K562 (cell line): Measurements from ENCODE around the gene PREB. TPM values are rescaled to one million over a fixed set of nuclear protein-coding genes. Genes with fewer than 3 reads are reported as not detected.

Experiments used
- CTCF ChIP-seq, 3 experiments: IDR thresholded peaks in 2 of 3; conservative IDR thresholded peaks in 1 of 3; 2 replicates each; pipeline ENCODE4 v1.5.1; 2011 to 2012; ENCODE audit warnings: low read length in 3 of 3, mild to moderate bottlenecking in 3 of 3, control low read depth in 2 of 3, improper control_type of control experiment in 1 of 3, inconsistent platforms in 1 of 3, low read depth in 1 of 3, mixed read lengths in 1 of 3, moderate library complexity in 1 of 3; ENCODE audit not compliant: insufficient read depth in 2 of 3
- GABPA ChIP-seq: fragments of 200-800 bp; sonication (Bioruptor generic); conservative IDR thresholded peaks from 2 replicates; pipeline ENCODE4 v1.6.1; 2016; ENCODE audit warnings: low read depth, missing genetic modification characterization, missing compliant biosample characterization
- GABPB1 ChIP-seq: sonication (generic); formaldehyde crosslinking; IDR thresholded peaks from 2 replicates; pipeline ENCODE4 v1.8.0; 2022; ENCODE audit warnings: mild to moderate bottlenecking, missing genetic modification reagents
- KLF6 ChIP-seq: fragments of 250-450 bp; sonication (Bioruptor Pico); IDR thresholded peaks from 2 replicates; pipeline ENCODE4 v1.4.0; 2020; ENCODE audit warnings: mild to moderate bottlenecking, moderate library complexity, borderline replicate concordance
- NR2C2 ChIP-seq, 2 experiments: fragments of 200-800 bp in 1 of 2; sonication (Bioruptor generic) in 1 of 2; sonication (generic) in 1 of 2; formaldehyde crosslinking in 1 of 2; IDR thresholded peaks; 2 replicates each; pipeline versions ENCODE4 v1.6.1 to v1.8.0; 2016 to 2022; ENCODE audit warnings: mild to moderate bottlenecking in 1 of 2, missing compliant biosample characterization in 1 of 2, missing genetic modification characterization in 1 of 2, missing genetic modification reagents in 1 of 2
- TRIM24 ChIP-seq, 2 experiments: fragments of 450-650 bp; IDR thresholded peaks; 2 replicates each; pipeline ENCODE4 v1.6.1; 2016
- ZFX ChIP-seq: sonication (generic); formaldehyde crosslinking; IDR thresholded peaks from 2 replicates; pipeline ENCODE4 v1.8.0; 2022; ENCODE audit warnings: mild to moderate bottlenecking, missing genetic modification reagents, moderate library complexity
- ZNF347 ChIP-seq: fragments of 450-650 bp; formaldehyde crosslinking; IDR thresholded peaks from 2 replicates; pipeline ENCODE4 v1.4.0; 2020; ENCODE audit warnings: low read depth, mild to moderate bottlenecking, moderate library complexity
- polyA plus RNA-seq, 8 experiments: library from polyadenylated mRNA; depleted of rRNA in 4 of 8; stranded (reverse) in 5 of 8; unstranded in 3 of 8; fragments of >200 nt; fragmentation: Nextera tagmentation in 2 of 8; fragmentation: Illumina TruSeq in 1 of 8; extraction: Ambion mirVana in 2 of 8; extraction: Trizol in 1 of 8; gene quantifications; 2 replicates each; pipeline versions ENCODE4 v1.2.1 to v1.2.3, GENCODE V29; 2011 to 2014; ENCODE audit warnings: inconsistent platforms in 1 of 8, missing spikeins in 1 of 8
- total RNA-seq, 7 experiments: library from RNA; depleted of rRNA in 6 of 7; stranded (reverse); fragments of >200 nt in 6 of 7; fragmentation: Illumina TruSeq in 2 of 7; extraction: Trizol in 2 of 7; gene quantifications; 2 replicates each; pipeline versions ENCODE4 v1.2.1 to v1.2.3, GENCODE V29; 2011 to 2021; ENCODE audit warnings: low replicate concordance in 1 of 7
- TF ChIP-seq, protein P1 (sequence below): fragments of 250-450 bp; sonication (Bioruptor Pico); IDR thresholded peaks from 2 replicates; pipeline ENCODE4 v1.4.0; 2020
- TF ChIP-seq, protein P2 (sequence below): sonication (generic); formaldehyde crosslinking; IDR thresholded peaks from 2 replicates; pipeline ENCODE4 v1.8.1; 2023; ENCODE audit warnings: mild to moderate bottlenecking, missing genetic modification reagents

The PREB gene
- total and polyA plus RNA-seq, 9 of the 15 experiments (the other 6 are each of a cell fraction or from before 2014, with no cell fraction given), result 35.1 to 84.2 (median 67.2) TPM

DNA sequence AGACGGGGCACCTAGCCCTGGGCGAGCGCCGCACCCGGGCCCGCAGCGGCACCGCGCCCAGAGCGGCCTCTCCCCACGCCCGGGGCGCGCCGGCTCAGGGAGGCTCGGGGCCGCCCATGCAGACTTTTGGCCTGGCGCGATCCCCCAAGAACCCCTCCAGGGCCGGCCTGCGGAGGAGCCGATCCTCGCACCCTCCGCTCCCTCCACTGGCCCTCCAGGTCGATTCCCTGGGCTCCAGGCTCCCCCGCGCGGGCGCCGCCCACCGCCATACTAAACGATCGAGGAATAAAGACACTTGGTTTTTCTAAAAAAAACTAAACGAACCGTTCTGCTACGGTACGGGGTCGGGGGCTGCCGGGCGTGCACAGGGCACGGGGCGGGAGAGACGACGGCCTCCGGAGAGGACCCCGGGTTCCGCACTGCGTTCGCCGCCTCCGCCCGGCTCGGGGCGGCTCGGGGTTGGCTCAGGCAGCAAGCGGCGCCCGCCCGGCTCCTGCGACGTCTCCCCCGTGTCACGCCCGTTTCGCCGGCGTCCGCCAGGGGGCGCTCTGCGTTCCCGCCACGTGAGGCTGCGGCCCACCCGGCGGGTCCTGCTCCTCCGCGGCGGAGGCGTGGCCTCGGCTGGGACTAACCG, 48.2 kb downstream of the PREB start (continued):
- TF ChIP-seq, protein P1, sequence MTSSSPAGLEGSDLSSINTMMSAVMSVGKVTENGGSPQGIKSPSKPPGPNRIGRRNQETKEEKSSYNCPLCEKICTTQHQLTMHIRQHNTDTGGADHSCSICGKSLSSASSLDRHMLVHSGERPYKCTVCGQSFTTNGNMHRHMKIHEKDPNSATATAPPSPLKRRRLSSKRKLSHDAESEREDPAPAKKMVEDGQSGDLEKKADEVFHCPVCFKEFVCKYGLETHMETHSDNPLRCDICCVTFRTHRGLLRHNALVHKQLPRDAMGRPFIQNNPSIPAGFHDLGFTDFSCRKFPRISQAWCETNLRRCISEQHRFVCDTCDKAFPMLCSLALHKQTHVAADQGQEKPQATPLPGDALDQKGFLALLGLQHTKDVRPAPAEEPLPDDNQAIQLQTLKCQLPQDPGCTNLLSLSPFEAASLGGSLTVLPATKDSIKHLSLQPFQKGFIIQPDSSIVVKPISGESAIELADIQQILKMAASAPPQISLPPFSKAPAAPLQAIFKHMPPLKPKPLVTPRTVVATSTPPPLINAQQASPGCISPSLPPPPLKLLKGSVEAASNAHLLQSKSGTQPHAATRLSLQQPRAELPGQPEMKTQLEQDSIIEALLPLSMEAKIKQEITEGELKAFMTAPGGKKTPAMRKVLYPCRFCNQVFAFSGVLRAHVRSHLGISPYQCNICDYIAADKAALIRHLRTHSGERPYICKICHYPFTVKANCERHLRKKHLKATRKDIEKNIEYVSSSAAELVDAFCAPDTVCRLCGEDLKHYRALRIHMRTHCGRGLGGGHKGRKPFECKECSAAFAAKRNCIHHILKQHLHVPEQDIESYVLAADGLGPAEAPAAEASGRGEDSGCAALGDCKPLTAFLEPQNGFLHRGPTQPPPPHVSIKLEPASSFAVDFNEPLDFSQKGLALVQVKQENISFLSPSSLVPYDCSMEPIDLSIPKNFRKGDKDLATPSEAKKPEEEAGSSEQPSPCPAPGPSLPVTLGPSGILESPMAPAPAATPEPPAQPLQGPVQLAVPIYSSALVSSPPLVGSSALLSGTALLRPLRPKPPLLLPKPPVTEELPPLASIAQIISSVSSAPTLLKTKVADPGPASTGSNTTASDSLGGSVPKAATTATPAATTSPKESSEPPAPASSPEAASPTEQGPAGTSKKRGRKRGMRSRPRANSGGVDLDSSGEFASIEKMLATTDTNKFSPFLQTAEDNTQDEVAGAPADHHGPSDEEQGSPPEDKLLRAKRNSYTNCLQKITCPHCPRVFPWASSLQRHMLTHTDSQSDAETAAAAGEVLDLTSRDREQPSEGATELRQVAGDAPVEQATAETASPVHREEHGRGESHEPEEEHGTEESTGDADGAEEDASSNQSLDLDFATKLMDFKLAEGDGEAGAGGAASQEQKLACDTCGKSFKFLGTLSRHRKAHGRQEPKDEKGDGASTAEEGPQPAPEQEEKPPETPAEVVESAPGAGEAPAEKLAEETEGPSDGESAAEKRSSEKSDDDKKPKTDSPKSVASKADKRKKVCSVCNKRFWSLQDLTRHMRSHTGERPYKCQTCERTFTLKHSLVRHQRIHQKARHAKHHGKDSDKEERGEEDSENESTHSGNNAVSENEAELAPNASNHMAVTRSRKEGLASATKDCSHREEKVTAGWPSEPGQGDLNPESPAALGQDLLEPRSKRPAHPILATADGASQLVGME, result 0 out of 2 replicates have a peak, but pooled peaks have one; percentile 11
- TF ChIP-seq CTCF (IDR thresholded peaks at IDR 0.05 in 2 of 3, conservative IDR thresholded peaks at IDR 0.05 in 1 of 3; ENCODE audit: insufficient read depth in 2 of 3, low read depth in 1 of 3, low read length in 3 of 3), result peak; percentile 62 to 89 (median 88)
- no peak; the same call in 1 of the 2 replicates for TF ChIP-seq NR2C2 (CRISPR knock-in tag; IDR thresholded peaks at IDR 0.05)
- TF ChIP-seq NR2C2 (tag; IDR thresholded peaks at IDR 0.05), result 0 out of 2 replicates have a peak, but pooled peaks have one; percentile 35
- peak; percentile 52 for TF ChIP-seq GABPA (tag)
- TF ChIP-seq ZNF347 (CRISPR knock-in tag), result no peak
- peak; percentile 67 for TF ChIP-seq ZFX (CRISPR knock-in tag)
- peak; percentile 46; the same call in 1 of the 2 replicates for TF ChIP-seq GABPB1
- peak in 1 of 2 experiments; percentile 18; a peak in 1 of 4 replicates for TF ChIP-seq TRIM24 (IDR thresholded peaks at IDR 0.05)
- peak; percentile 23; the same call in 1 of the 2 replicates for TF ChIP-seq KLF6 (CRISPR knock-in tag)
- TF ChIP-seq, protein P2, sequence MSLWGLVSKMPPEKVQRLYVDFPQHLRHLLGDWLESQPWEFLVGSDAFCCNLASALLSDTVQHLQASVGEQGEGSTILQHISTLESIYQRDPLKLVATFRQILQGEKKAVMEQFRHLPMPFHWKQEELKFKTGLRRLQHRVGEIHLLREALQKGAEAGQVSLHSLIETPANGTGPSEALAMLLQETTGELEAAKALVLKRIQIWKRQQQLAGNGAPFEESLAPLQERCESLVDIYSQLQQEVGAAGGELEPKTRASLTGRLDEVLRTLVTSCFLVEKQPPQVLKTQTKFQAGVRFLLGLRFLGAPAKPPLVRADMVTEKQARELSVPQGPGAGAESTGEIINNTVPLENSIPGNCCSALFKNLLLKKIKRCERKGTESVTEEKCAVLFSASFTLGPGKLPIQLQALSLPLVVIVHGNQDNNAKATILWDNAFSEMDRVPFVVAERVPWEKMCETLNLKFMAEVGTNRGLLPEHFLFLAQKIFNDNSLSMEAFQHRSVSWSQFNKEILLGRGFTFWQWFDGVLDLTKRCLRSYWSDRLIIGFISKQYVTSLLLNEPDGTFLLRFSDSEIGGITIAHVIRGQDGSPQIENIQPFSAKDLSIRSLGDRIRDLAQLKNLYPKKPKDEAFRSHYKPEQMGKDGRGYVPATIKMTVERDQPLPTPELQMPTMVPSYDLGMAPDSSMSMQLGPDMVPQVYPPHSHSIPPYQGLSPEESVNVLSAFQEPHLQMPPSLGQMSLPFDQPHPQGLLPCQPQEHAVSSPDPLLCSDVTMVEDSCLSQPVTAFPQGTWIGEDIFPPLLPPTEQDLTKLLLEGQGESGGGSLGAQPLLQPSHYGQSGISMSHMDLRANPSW (CRISPR knock-in tag), result no peak
- TF ChIP-seq, all 486 proteins: peak for 105
